GM19455 (cell line): ENCODE data around the gene C6orf15.

Experiments used
- ATAC-seq: cut with Tn5 transposase; IDR thresholded peaks from one replicate; pipeline ENCODE4 v1.9.1; 2021; ENCODE audit not compliant: unreplicated experiment

The C6orf15 gene

GRCh38 chr6:31112478-31112877 is at the start of gene C6orf15:
Gene C6orf15, minus strand, starts transcription at chr6:31112575. Its CDS starts 20 bp downstream, at chr6:31112555.
- ATAC-seq: no peak

- no peak for ATAC-seq
These were observed 49.1 kb upstream of the C6orf15 start for GRCh38 chr6:31161216-31162126.

- ATAC-seq: no peak
These were observed 46.8 kb upstream of the C6orf15 start for GRCh38 chr6:31158863-31159855.

GRCh38 chr6:31158140-31158862 is 45.9 kb upstream of the C6orf15 start, which contains the start of gene TCF19:
Gene TCF19, plus strand, starts transcription at chr6:31158589. Its CDS starts 881 bp downstream, at chr6:31159470.
- ATAC-seq: peak; percentile 84

GRCh38 chr6:31157513-31158139 is 45.3 kb upstream of the C6orf15 start, which contains the start of gene CCHCR1:
Gene CCHCR1, minus strand, starts transcription at chr6:31157802. Its CDS starts 202 bp downstream, at chr6:31157600.
- no peak for ATAC-seq

GRCh38 chr6:31156641-31157040 is 44.3 kb upstream of the C6orf15 start:
- no peak for ATAC-seq

- no peak for ATAC-seq
These were observed 42.1 kb upstream of the C6orf15 start for GRCh38 chr6:31154436-31154835.

- no peak for ATAC-seq
These were observed 40.4 kb upstream of the C6orf15 start for GRCh38 chr6:31152781-31153180.

GRCh38 chr6:31149827-31150447 is 37.6 kb upstream of the C6orf15 start:
- ATAC-seq: no peak

GRCh38 chr6:31145386-31145785 is 33.0 kb upstream of the C6orf15 start:
- no peak for ATAC-seq

GRCh38 chr6:31144970-31145340 is 32.6 kb upstream of the C6orf15 start:
- ATAC-seq: no peak

- no peak for ATAC-seq
These were observed 32.1 kb upstream of the C6orf15 start for GRCh38 chr6:31144296-31144969.

GRCh38 chr6:31143148-31143547 is 30.8 kb upstream of the C6orf15 start:
- ATAC-seq: no peak

- no peak for ATAC-seq
These were observed 30.0 kb upstream of the C6orf15 start for GRCh38 chr6:31142361-31142761.

GRCh38 chr6:31140643-31141042 is 28.3 kb upstream of the C6orf15 start:
- ATAC-seq: no peak

GRCh38 chr6:31139599-31139998 is 27.2 kb upstream of the C6orf15 start:
- ATAC-seq: no peak

- ATAC-seq: no peak
These were observed 26.6 kb upstream of the C6orf15 start, which contains the start of gene PSORS1C2 for GRCh38 chr6:31138982-31139381. Gene PSORS1C2, minus strand, starts transcription at chr6:31139066. Its CDS starts 40 bp downstream, at chr6:31139026.

- ATAC-seq: no peak
These were observed 23.3 kb upstream of the C6orf15 start for GRCh38 chr6:31135710-31136109.

GRCh38 chr6:31132806-31133205 is 20.4 kb upstream of the C6orf15 start:
- no peak for ATAC-seq
